ENCODE measurements around the gene FURIN.
A peak's percentile ranks its signal among the peaks of the same experiment; 100 is the strongest.

Gene FURIN

GRCh38 chr15:90860942-90861675 is 7.3 kb upstream of the FURIN start (continued):
- TF ChIP-seq MZF1 (tag by site-specific recombination; IDR thresholded peaks at IDR 0.05; ENCODE audit: borderline replicate concordance) = no peak; the same call in 1 of the 2 replicates
- TF ChIP-seq ZSCAN30 (tag by site-specific recombination; IDR thresholded peaks at IDR 0.05) = peak; percentile 70; the same call in 1 of the 2 replicates
- TF ChIP-seq ZNF518A (tag by site-specific recombination; conservative IDR thresholded peaks at IDR 0.05; ENCODE audit: low read depth) = no peak
- TF ChIP-seq ZNF530 (tag by site-specific recombination; IDR thresholded peaks at IDR 0.05; ENCODE audit: low read depth) = no peak
- TF ChIP-seq ZNF354C (tag by site-specific recombination; IDR thresholded peaks at IDR 0.05; ENCODE audit: borderline replicate concordance, low read depth) = no peak
- no peak for TF ChIP-seq ZNF362 (tag by site-specific recombination; IDR thresholded peaks at IDR 0.05)
- TF ChIP-seq ZNF37A (tag by site-specific recombination; IDR thresholded peaks at IDR 0.05) = no peak
- TF ChIP-seq ZNF513 (tag by site-specific recombination; IDR thresholded peaks at IDR 0.05) = peak; percentile 14; the same call in 1 of the 2 replicates
- peak; percentile 65; the same call in 1 of the 2 replicates for TF ChIP-seq ZSCAN5A (tag by site-specific recombination; IDR thresholded peaks at IDR 0.05)
- no peak for TF ChIP-seq ZNF571 (tag by site-specific recombination; IDR thresholded peaks at IDR 0.05)
- no peak for TF ChIP-seq ZNF114 (tag by site-specific recombination; IDR thresholded peaks at IDR 0.05)
- TF ChIP-seq ZNF239 (tag by site-specific recombination; IDR thresholded peaks at IDR 0.05) = no peak
- TF ChIP-seq ZNF394 (tag by site-specific recombination; IDR thresholded peaks at IDR 0.05; ENCODE audit: borderline replicate concordance) = 0 out of 2 replicates have a peak, but pooled peaks have one; percentile 35
- peak; percentile 89 for TF ChIP-seq ATF2 (tag by site-specific recombination; IDR thresholded peaks at IDR 0.05; ENCODE audit: low read depth)
- TF ChIP-seq ZNF274 (IDR thresholded peaks at IDR 0.05; ENCODE audit: low read length) = no peak
- TF ChIP-seq ZNF274 (tag by site-specific recombination; IDR thresholded peaks at IDR 0.05; ENCODE audit: borderline replicate concordance) = no peak
- no peak for TF ChIP-seq ZNF280D (tag by site-specific recombination; IDR thresholded peaks at IDR 0.05)
- TF ChIP-seq MEIS1 (CRISPR knock-in tag; IDR thresholded peaks at IDR 0.05; ENCODE audit: borderline replicate concordance) = no peak
- no peak for TF ChIP-seq ZNF585B (tag by site-specific recombination; IDR thresholded peaks at IDR 0.05)
- no peak for TF ChIP-seq ZSCAN16 (tag by site-specific recombination; IDR thresholded peaks at IDR 0.05)
- TF ChIP-seq ZNF132 (tag by site-specific recombination; IDR thresholded peaks at IDR 0.05; ENCODE audit: borderline replicate concordance) = no peak
- no peak; the same call in 1 of the 2 replicates for TF ChIP-seq IKZF3 (tag by site-specific recombination; IDR thresholded peaks at IDR 0.05)

All from HEK293 (cell line).